GM12878 (cell line): ENCODE data around the gene MICALL2.

Source experiments
- NBN ChIP-seq: fragments of 450-650 bp; IDR thresholded peaks from 2 replicates; pipeline ENCODE4 v1.6.1; 2016
- PML ChIP-seq: IDR thresholded peaks from 2 replicates; pipeline ENCODE4 v1.6.1; 2012; ENCODE audit warnings: low read length, inconsistent platforms
- TF ChIP-seq, protein P1 (sequence below), 3 experiments: IDR thresholded peaks in 2 of 3; conservative IDR thresholded peaks in 1 of 3; 2 replicates each; pipeline ENCODE4 v1.5.1; 2011; ENCODE audit warnings: low read depth in 3 of 3, low read length in 3 of 3, mild to moderate bottlenecking in 3 of 3, control low read depth in 2 of 3, moderate library complexity in 2 of 3, inconsistent platforms in 1 of 3, mixed read lengths in 1 of 3; ENCODE audit not compliant: control insufficient read depth in 2 of 3, insufficient read depth in 1 of 3; ENCODE audit errors: extremely low read depth in 1 of 3

GRCh38 chr7:1424041-1424440, 35.2 kb downstream of the MICALL2 start:
- TF ChIP-seq, protein P1, sequence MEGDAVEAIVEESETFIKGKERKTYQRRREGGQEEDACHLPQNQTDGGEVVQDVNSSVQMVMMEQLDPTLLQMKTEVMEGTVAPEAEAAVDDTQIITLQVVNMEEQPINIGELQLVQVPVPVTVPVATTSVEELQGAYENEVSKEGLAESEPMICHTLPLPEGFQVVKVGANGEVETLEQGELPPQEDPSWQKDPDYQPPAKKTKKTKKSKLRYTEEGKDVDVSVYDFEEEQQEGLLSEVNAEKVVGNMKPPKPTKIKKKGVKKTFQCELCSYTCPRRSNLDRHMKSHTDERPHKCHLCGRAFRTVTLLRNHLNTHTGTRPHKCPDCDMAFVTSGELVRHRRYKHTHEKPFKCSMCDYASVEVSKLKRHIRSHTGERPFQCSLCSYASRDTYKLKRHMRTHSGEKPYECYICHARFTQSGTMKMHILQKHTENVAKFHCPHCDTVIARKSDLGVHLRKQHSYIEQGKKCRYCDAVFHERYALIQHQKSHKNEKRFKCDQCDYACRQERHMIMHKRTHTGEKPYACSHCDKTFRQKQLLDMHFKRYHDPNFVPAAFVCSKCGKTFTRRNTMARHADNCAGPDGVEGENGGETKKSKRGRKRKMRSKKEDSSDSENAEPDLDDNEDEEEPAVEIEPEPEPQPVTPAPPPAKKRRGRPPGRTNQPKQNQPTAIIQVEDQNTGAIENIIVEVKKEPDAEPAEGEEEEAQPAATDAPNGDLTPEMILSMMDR (IDR thresholded peaks at IDR 0.05 in 2 of 3, conservative IDR thresholded peaks at IDR 0.05 in 1 of 3; ENCODE audit: control insufficient read depth in 2 of 3, extremely low read depth in 1 of 3, insufficient read depth in 1 of 3, low read depth in 3 of 3, low read length in 3 of 3), result no peak
- TF ChIP-seq PML (no peak), NBN (no peak)
